NCI-H524 (cell line): ENCODE measurements around the gene OXSR1.
"Not testable (repeated sequence)": the region's sequence is repeated elsewhere in the genome, so short reads cannot be mapped to it uniquely, and the experiment has no call there.

Experiments used
- DNase-seq, 2 experiments: peaks; one replicate each; lab custom pipeline; 2025; lab: John Stamatoyannopoulos, UW

OXSR1 gene

DNA sequence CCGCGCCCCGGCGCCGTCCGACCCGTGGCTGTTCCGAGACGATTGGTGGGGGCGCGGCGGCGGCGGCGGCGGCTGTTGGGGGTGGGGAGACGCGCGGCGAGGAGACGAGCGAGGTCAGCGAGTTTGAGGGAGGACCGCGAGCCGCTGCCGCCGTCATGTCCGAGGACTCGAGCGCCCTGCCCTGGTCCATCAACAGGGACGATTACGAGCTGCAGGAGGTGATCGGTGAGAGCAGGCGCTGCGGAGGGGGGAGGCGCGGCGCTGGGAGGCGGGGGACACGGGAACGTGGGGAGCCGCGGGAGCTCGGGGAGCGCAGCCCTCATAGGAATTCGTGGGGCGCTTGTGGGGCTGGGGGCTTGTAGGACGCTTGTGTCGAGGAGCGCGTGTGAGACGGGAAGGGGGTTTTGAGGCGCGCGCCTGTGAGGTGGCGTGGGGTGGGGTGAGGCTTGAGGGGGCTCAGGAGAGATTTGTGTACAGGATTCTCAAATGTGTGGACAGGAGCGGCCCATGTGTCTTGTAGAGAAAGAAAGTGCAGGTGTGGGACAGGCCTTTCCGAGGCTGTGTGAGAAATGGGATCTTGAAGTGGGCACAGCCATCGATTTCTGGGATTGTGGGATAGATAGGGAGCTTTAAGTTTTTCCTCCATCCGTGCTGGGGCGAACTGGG lies 518 bp downstream of the OXSR1 start:
- DNase-seq: peak; percentile 35 to 36

DNA sequence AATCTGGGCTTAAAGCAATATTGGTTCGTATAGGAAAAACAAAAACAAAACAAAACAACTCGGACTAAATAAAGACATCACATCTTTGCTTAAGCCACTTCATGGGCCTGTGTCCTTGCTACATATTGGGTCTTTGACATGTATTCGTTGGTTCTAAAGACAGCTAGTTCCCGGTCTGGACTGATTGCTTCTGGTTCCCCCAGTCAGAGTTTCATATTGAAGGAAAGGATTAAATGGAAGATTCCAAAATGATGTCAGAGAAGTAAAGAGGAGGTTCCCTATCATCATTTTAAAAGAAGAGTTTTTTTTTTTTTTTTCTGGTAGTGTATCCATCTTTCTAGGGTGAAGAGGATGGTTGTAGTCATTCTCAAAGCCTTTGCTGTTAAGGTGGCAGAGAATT lies 2.3 kb downstream of the OXSR1 start:
- no peak for DNase-seq

DNA sequence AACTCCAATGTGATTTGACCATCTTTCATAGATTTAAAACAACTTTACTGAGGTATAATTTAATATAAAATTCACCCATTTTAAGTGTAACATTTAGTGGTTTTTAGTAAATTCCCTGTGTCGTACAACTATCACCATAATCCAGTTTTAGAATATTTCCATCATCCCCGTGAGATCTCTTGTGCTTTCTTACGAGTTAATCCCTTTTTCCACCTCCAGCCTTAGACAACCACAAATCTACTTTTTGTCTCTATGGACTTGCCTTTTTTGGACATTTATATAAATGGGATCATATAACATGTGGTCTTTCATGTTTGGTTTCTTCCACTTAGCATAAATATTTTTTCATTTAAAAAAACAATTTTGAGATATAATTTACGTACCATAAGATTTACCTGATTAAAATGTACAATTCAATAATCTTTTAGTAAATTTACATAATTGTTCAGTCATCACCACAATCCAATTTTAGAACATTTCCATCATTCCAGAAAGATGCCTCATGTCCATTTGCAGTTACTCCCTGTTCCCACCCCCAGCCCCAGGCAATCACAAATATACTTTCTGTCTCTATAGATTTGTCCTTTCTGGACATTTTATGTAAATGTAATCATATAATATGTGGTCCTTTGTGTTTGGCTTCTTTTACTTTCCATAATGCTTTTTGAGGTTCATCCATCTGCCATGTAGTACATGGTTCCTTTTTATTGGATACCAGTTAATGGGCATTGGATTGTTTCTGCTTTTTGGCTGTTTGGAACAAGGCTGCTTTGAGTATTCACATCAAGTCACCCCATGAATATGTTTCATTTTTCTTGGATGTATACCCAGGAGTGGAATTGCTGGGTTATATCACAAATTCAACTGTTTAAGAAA lies 3.1 kb downstream of the OXSR1 start:
- DNase-seq: no peak

DNA sequence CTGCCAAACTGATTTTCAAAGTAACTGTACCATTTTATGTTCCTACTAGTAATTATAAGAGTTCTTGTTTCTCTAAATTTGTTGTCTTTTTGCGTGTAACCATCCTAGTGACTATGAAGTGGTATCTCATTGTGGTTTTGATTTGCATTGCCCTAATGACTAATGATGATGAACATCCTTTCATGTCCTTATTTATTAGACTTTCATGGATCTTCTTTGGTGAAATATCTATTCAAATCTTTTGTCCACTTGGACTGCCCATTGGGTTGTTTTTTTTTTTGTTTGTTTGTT lies 3.6 kb downstream of the OXSR1 start:
- no peak for DNase-seq

DNA sequence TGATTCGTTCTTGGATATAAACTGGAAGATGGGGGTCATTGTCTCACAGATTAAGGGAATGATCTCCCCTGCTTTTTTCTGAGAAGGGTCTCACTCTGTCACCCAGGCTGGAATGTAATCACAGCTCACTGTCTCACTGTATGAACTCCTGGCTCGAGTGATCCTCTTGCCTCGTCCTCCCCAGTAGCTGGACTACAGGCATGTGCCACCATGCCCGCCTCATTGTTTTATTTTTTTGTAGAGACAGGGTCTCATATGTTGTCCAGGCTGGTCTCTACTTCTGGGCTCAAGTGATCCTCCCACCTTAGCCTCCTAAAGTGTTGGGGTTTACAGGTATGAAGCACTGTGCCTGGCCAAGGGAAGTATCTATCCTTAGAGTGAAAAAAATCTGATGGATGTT lies 5.4 kb downstream of the OXSR1 start:
- no peak for DNase-seq

DNA sequence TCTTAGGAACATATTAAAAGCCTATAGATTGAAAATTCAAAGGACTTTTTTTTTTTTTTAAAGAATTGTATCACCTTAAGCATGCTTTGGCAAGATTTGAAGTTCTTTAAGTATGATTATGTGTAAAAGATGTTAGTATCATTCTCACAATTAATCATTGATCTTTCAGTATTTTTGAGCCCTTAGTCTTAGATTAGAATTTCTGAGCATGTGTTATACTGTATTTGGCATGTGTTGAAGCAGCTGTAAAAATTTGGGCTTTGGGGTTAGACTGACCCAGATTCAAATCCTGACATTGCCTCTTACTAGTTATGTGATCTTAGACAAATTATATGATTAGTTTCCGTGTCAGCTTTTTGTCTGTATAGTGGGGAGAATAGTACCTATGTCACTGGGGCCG lies 6.3 kb downstream of the OXSR1 start:
- DNase-seq: no peak

DNA sequence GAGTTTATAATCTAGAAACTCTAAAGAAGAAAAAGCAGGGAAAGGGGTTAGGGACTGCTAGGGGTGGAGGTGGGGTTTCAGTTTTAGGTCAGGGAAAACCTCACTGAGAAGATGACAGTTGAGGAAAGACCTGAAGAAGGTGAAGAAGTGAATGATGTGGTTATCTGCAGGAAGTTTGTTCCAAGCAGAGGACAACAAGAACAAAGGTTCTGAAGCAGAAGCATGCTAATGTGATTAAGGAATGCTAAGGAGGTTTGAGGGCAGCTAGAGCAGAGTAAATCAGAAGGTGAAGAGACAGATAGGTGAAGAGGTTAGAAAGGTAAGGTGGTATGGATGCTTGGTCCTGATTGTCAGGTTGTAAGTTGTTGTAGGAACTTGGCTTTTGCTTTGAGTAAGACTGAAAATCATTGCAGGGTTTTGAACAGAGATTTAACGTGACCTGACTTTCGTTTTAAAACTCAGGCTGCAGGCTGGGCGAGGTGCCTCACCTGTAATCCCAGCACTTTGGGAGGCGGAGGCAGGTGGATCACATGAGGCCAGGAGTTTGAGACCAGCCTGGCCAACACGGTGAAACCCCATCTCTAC lies 8.6 kb downstream of the OXSR1 start:
- no peak for DNase-seq

DNA sequence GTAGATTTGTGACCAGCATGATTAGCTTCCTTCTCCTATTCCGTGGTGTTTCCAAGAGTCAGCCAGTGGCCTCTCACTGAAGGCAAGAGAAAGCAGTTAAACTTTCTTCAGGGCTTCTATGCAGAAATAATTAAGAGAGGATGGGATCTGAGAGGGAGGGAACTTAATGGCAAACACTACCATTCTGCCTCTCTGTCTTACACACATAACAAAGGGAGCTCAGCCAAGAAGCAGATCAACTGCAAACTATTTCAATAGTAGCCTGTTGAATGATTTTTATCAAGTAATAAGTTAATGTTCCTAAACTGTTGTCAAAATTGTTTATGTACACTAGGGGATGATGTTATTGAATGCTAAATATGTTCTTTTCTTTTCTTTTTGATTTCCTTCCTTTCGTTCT lies 11.8 kb downstream of the OXSR1 start:
- no peak for DNase-seq

DNA sequence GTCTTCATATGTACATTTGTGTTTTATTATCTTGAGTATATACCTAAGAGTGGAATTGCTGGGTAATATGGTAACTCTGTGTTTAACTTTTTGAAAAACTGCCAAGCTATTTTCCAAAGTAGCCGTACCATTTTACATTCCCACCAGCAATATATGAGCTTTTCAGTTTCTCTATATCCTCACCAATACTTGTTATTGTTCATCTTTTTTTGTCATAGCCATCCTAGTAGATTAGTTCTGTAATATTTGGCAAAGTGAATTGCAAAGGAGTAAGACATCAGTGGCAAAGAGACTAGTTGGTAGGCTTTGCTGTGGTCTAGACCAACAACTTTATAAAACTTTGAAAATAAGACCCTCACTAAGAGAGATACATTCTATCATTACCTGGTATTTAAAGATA lies 21.4 kb downstream of the OXSR1 start:
- DNase-seq: no peak

DNA sequence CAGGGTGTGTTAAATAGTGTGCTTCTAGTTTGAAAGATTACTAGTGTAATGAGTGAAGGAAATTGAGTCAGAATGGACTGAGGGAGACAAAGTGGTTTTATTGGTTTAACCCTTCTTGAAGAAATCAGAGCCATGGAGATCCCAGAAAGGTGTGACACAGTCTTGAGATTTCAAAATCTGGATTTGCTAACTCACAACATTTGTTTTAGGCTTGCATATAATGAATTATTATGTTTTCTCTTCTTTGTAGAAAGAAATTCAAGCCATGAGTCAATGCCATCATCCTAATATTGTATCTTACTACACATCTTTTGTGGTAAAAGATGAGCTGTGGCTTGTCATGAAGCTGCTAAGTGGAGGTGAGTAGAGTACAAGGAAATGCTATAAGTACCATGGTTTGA lies 25.1 kb downstream of the OXSR1 start:
- no peak for DNase-seq

DNA sequence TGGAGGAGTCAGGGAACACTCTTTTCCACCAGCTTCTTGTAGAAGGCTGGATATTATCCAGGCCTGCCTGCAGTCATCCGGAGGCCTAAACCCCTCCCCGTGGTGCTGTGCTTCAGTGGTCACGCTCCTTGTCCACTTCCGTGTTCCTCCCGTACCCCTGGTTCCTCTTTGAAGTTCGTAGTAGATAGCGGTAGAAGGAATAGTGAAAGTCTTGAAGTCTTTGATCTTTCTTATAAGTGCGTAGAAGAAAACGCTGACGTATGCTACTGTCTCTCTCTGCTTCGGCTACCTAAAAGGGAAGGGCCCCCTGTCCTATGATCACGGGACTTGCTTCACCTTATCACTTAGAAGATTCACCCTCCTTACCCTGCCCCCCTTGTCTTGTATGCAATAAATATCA lies 37.6 kb downstream of the OXSR1 start:
- not testable (repeated sequence) for DNase-seq

DNA sequence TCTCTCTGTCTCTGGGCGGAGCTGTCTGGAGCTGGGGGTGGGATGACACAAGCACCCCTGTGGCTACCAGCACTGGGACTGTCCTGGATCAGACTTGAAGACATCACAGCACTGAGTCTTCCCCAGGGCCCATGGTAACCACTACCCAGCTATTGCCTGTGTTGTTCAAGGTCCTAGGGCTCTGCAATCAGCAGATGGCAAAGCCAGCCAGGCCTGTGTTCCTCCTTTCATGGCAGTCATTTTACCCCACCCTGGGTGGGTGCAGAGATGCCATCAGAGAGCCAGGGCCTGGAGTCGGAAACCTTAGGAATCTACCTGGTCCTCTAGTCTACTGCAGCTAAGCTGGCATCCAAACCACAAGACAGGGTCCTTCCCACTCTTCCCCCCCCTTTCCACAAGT lies 38.4 kb downstream of the OXSR1 start:
- no peak for DNase-seq

DNA sequence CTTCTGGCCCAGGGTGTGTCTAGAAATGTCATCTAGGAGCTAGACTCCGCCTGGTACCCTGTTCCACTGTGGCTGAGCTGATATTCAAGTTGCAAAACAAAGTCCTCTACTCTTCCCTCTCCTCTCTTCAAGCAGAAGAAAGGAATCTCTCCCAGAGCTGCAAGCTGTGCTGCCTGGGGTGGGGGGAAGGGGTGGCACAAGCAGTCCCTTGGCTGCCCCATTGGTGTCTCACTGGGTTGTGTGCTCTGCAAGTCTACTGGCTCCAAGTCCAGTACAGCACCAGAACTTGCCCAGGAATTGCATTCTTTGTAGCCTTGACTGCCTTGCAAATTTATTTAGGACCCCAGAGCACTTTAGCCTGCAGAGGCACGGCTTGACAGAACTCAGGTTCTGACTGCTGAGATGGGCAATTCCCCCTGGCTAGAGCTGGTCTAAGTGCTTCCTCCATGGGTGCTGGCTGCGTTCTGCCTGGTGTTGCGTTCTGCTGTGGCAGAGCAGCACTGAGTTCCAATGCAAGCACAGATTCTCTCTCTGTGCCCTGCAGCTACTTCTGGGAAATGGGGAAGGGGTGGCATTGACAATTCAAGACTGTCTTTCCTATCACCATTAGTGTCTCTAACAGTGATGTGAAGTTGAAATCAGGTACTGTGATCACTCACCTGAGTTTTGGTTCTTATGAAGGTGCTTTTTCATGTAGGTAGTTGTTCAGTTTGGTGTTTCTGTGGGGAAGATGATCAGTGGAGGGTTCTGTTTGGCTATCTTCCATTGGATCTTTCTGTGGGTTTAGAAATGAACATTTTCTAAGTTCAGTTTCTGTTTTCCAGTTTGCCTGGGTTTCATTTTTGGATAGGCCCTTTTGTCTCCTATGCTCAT lies 39.5 kb downstream of the OXSR1 start:
- DNase-seq: no peak

DNA sequence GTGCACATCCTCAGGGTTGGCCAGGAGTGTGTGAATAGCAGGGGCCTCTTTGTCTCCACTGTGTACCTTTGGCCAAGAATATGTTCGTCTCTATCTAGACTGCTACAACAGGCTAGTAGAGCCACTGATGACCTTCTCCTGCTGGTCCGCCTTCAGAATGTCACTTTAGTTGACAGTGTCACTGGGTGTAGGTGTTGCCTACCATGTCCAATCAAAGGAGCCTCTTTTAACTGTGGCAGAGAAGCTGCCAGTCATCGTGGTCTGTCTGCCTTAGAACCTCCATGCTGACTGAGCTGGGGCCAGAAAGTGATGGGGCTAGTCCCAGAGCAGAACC lies 40.1 kb downstream of the OXSR1 start:
- no peak for DNase-seq

DNA sequence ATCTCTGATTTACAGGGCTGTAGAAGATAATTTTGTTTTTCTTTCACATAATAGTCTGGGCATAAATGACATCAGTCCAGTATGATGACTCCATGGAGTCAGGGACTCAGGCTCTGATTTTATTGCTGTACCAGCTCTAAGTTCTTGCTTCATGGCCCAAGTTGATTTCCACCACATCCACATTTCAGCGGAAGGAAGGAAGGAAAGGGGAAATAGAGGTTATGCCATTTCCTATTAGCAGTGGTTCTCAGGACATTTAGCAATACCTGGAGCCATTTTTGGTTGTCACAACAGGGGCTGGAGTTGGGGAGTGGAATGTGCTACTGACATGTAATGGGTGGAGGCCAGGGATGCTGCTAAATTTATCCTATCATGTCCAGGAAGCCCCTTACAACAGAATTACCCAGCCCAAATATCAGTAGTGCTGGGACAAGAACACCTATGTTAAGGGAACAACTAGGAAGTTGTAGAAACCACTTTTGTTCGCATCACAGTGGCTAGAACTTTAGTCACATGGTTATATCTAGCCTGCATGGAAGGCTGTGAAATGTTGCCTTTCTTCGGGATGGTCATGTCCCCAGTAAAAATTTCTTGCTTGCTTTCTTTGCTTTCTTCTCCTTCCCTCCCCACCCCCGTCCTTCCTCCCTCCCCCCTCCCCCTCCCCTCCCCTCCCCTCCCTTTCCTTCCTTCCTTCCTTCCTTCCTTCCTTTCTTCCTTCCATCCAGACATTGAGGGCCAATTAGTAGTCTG lies 42.1 kb downstream of the OXSR1 start:
- no peak for DNase-seq

DNA sequence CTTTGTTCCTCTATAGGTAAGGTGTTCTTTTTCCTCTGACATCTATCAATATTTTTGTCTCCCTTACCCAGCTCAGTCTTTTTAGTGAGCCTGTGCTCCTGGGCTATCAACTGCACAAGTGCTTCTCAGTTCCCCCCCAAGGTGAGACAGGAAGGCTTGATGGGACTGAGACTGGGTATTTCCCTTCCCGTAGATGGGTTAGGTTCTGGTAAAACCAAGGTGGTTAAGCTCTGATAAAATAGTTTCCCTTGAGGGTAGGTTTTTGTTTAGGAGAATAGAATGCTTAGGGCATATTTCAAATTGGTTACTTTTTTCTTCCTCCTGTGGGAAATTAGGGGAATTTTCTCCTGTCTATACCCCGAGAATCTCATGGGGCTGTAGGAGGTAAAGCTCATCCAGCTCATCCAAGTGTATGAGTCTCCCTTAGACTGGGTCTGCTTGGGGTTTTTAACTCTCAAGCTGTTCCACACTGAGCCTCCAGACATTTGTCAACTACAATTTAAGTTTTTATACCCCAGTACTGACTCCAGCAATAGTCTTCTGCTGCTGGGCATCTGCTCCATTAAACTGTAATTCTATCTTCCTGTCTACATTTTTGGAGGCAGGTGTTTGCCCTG lies 44.9 kb downstream of the OXSR1 start:
- no peak for DNase-seq

DNA sequence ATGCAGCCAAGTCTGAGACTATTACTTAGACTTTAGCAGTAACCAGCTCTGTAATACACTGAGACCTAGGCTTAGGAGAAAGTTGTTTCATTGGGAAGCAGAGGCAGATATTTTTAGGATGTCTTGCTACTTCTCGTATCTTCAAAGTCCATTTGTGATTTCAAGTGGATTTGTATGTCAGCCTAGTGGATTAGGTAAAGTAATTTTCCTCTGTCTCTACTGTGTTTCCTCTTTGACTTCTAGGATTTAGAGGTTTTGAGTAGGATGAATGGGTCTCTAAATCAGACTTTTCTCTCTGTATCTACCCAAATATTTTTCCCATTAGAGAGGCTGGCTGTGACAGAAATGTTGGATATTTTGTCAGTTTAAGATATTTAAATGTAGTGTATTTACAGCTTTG lies 46.8 kb downstream of the OXSR1 start:
- no peak for DNase-seq

DNA sequence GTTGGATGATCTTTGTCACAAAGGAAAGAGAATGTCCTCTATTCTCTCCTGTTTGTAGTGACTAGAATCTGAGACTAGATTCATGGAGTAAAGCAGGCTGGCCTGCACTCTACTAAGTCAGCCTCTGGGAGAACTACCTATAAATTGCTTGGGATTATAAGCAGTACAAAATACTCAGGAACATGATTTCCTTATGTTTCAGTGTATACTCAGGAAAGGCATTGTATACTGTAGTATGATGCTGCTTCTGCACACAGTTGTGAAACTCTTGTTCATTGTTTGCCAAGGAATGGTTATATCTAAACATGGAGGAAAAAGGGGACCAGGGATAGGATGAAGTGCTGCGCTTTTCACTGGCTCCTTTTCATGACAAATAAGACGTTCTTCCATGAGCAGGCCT lies 49.2 kb downstream of the OXSR1 start:
- DNase-seq: no peak

DNA sequence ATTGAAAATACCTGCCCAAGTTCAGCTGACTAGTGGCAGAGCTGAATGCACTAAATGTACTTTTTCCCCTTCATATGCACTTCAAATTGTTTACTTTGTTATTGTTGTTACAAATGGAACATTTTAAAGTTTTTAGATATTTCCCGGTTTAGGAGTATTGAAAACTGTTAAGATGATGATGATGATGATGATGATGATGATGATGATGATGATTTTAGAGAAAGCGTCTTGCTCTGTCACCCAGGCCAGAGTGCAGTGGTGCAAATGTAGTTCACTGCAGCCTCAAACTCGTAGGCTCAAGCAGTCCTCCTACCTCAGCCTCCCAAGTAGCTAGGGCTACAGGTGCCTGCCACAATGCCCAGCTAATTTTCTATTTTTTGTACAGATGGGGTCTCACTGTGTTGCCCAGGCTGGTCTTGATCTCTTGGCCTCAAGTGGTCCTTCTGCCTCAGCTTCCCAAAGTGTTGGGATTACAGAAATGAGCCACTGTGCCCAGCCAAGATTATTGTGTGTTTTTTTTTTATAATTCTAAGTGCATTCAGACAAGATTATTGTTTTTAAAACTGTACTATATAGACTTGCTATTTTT lies 54.4 kb downstream of the OXSR1 start:
- no peak for DNase-seq

DNA sequence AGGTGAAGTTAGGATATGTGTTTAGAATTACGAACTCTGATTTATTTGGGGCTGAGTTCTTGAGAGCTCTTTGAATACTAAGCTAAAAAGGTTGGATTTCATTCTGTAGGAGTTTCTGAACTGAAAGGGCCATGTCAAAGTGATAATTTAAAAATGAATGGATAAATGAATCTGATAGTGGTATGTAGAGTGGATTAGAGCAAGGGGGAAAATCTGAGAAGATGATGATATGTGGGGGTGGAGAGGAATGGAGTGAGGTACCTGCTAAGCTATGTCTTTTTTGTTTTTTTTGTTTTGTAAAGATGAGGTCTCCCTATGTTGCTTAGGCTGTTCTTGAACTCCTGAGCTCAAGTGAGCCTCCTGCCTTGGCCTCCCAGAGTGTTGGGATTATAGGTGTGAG lies 55.7 kb downstream of the OXSR1 start:
- no peak for DNase-seq

DNA sequence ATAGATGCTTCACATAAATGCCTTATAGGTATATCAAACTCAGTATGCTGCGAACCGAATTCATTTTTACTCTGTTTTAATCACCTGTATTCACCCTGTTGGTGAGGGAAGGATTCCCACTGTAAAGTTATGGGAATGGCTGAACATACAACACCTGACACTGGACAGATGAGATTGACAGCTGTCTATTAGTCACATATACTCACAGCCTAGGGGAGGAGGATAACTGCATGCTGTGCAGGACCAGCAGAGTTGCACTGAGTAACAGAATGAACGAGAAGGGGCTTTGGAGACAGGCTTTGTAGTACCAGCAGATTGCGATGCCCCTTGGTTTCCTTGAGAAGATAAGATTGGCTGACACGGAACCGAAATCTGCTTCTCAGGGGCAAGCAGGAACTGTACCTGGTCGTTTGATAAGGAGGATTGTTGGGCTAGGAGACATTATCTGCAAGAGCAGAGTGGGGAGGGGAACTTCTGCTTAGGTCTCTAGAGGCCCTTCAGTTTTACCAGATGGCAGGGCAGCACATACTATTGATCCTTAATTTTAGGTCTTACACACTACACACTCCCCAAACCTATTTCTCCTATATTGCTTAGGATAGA lies 56.8 kb downstream of the OXSR1 start:
- DNase-seq: peak in 1 of 2 experiments; percentile 4
